HCT116 (cell line): ENCODE data around the gene RTF1. TPM values are rescaled to one million over a fixed set of nuclear protein-coding genes. Genes with fewer than 3 reads are reported as not detected.

Experiments used
- ATAC-seq: fragments of 200-7000 bp; cut with Tn5 transposase; 2 replicates; pipeline ENCODE4 v1.9.1; 2020; ENCODE audit warnings: mild to moderate bottlenecking, moderate library complexity
- BruUV-seq: library from RNA; stranded (reverse); fragments of 400-500 nt; replicated peaks from 2 replicates; lab custom pipeline; 2021; lab: Mats Ljungman, UMichigan
- CTCF ChIA-PET: fragments of 300-600 bp; sonication (Branson Sonifier 250); formaldehyde crosslinking; loops from one replicate; lab custom pipeline; 2021; ENCODE audit warnings: antibody characterized with exemption; lab: Charles Lee
- POLR2A ChIA-PET: fragments of 300-600, 350-600 bp; sonication (Branson Sonifier 250); formaldehyde crosslinking; loops from one replicate; lab custom pipeline; 2021; ENCODE audit warnings: antibody characterized with exemption; lab: Charles Lee
- RAD21 ChIA-PET, 2 experiments: fragments of 300-600 bp; sonication (Branson Sonifier 250); formaldehyde crosslinking; loops; one replicate each; lab custom pipeline; 2023; ENCODE audit warnings: low total read pairs in 2 of 2; ENCODE audit not compliant: uncharacterized antibody in 2 of 2, unreplicated experiment in 2 of 2, low non-redundant PET in 1 of 2; lab: Charles Lee
- DNase-seq: peaks from one replicate; pipeline ENCODE4 v3.0.0-alpha.2; 2010; ENCODE audit warnings: low read depth, low spot score
- H2AFZ ChIP-seq: fragments of 200-600 bp; shearing (Covaris generic), sonication (generic); 2 replicates; pipeline ENCODE4 v1.6.1; 2017; ENCODE audit warnings: low read depth, mixed run types, mixed read lengths, antibody characterized with exemption, low read length; ENCODE audit not compliant: poor library complexity, severe bottlenecking
- H3K27ac ChIP-seq: 2 replicates; pipeline ENCODE4 v1.5.1; 2012; ENCODE audit warnings: low read depth, low read length
- H3K27me3 ChIP-seq: fragments of 200-600 bp; sonication (generic); 2 replicates; pipeline ENCODE4 v1.6.1; 2016; ENCODE audit warnings: mixed run types, low read length, mixed read lengths; ENCODE audit not compliant: insufficient read depth
- H3K36me3 ChIP-seq, 2 experiments: fragments of 200-500 bp in 1 of 2; fragments of 200-600 bp in 1 of 2; sonication (Bioruptor generic) in 1 of 2; sonication (generic) in 1 of 2; 2 replicates each; pipeline versions ENCODE4 v1.5.1 to v1.6.1; 2014 to 2016; ENCODE audit warnings: low read length in 2 of 2, inconsistent platforms in 1 of 2, mixed read lengths in 1 of 2, mixed run types in 1 of 2; ENCODE audit not compliant: insufficient read depth in 2 of 2, control insufficient read depth in 1 of 2
- H3K4me1 ChIP-seq, 2 experiments: fragments of 200-600 bp in 1 of 2; sonication (generic) in 1 of 2; 2 replicates each; pipeline versions ENCODE4 v1.5.1 to v1.6.1; 2012 to 2017; ENCODE audit warnings: low read length in 2 of 2, inconsistent platforms in 1 of 2, mild to moderate bottlenecking in 1 of 2, mixed read lengths in 1 of 2, mixed run types in 1 of 2, moderate library complexity in 1 of 2; ENCODE audit not compliant: insufficient read depth in 2 of 2, control insufficient read depth in 1 of 2
- H3K4me2 ChIP-seq: fragments of 200-600 bp; sonication (generic); 2 replicates; pipeline ENCODE4 v1.6.1; 2017; ENCODE audit warnings: mixed run types, low read length, mixed read lengths
- H3K4me3 ChIP-seq, 2 experiments: fragments of 200-600 bp in 1 of 2; sonication (generic) in 1 of 2; replicated peaks in 1 of 2; 2 replicates each; pipeline ENCODE4 v1.5.1; 2011 to 2016; ENCODE audit warnings: low read length in 2 of 2, control low read depth in 1 of 2, low read depth in 1 of 2, mild to moderate bottlenecking in 1 of 2, mixed read lengths in 1 of 2, mixed run types in 1 of 2
- H3K79me2 ChIP-seq: fragments of 200-600 bp; sonication (generic); 2 replicates; pipeline ENCODE4 v1.6.1; 2017; ENCODE audit warnings: mild to moderate bottlenecking, mixed run types, low read length, moderate library complexity, mixed read lengths; ENCODE audit not compliant: insufficient read depth
- H3K9ac ChIP-seq: fragments of 200-600 bp; sonication (generic); 2 replicates; pipeline ENCODE4 v1.6.1; 2016; ENCODE audit warnings: low read length, mixed read lengths
- H3K9me2 ChIP-seq: fragments of 200-600 bp; sonication (generic), shearing (Covaris generic); 2 replicates; pipeline ENCODE4 v1.6.1; 2017; ENCODE audit warnings: mixed run types, mild to moderate bottlenecking, moderate library complexity; ENCODE audit not compliant: insufficient read depth
- H3K9me3 ChIP-seq, 2 experiments: fragments of 200-500 bp in 1 of 2; fragments of 200-600 bp in 1 of 2; sonication (Bioruptor generic) in 1 of 2; sonication (generic) in 1 of 2; 2 replicates each; pipeline ENCODE4 v1.6.1; 2014 to 2017; ENCODE audit warnings: low read length in 2 of 2, mixed read lengths in 2 of 2, inconsistent platforms in 1 of 2, low read depth in 1 of 2, mild to moderate bottlenecking in 1 of 2, mixed run types in 1 of 2, moderate library complexity in 1 of 2; ENCODE audit not compliant: control insufficient read depth in 1 of 2, insufficient read depth in 1 of 2
- H4K20me1 ChIP-seq: fragments of 200-600 bp; sonication (generic), shearing (Covaris generic); 2 replicates; pipeline ENCODE4 v1.6.1; 2017; ENCODE audit warnings: mixed run types, mild to moderate bottlenecking, moderate library complexity; ENCODE audit not compliant: insufficient read depth
- ATF3 ChIP-seq: IDR thresholded peaks from 2 replicates; pipeline ENCODE4 v1.6.1; 2012
- CEBPB ChIP-seq: IDR thresholded peaks from 2 replicates; pipeline ENCODE4 v1.6.1; 2012; ENCODE audit warnings: low read depth
- JUND ChIP-seq: IDR thresholded peaks from 2 replicates; pipeline ENCODE4 v1.6.1; 2012
- MAX ChIP-seq: IDR thresholded peaks from 2 replicates; pipeline ENCODE4 v1.6.1; 2012
- POLR2A ChIP-seq: IDR thresholded peaks from 2 replicates; pipeline ENCODE4 v1.7.0; 2011; ENCODE audit warnings: borderline replicate concordance; ENCODE audit not compliant: insufficient read depth, insufficient read length; ENCODE audit errors: extremely low read depth
- POLR2AphosphoS5 ChIP-seq: IDR thresholded peaks from 2 replicates; pipeline ENCODE4 v1.6.1; 2011; ENCODE audit warnings: mild to moderate bottlenecking, low read depth, low read length, moderate library complexity
- REST ChIP-seq: IDR thresholded peaks from 2 replicates; pipeline ENCODE4 v1.6.1; 2012; ENCODE audit warnings: low read depth
- SRF ChIP-seq: IDR thresholded peaks from 2 replicates; pipeline ENCODE4 v1.6.1; 2012; ENCODE audit warnings: low read depth
- TCF7L2 ChIP-seq: IDR thresholded peaks from 2 replicates; pipeline ENCODE4 v1.7.0; 2011; ENCODE audit warnings: borderline replicate concordance, inconsistent platforms; ENCODE audit not compliant: insufficient read depth, insufficient read length; ENCODE audit errors: extremely low read depth
- ZFX ChIP-seq: fragments of 450-650 bp; IDR thresholded peaks from 2 replicates; pipeline ENCODE4 v1.6.1; 2017
- intact Hi-C: fragments of 100-400 bp; cut with micrococcal nuclease; formaldehyde crosslinking; loops from 2 replicates; pipeline ENCODE4 v1.10.0; 2022
- total RNA-seq: library from RNA; stranded (reverse); gene quantifications from one replicate; pipeline ENCODE4 v1.2.1, GENCODE V29; 2021; ENCODE audit not compliant: unreplicated experiment

The RTF1 gene
- total RNA-seq, 1 experiment from 2014 or later = 27.5 TPM

GRCh38 chr15:41462084-41462795, 45.3 kb downstream of the RTF1 start:
- peaks cover 6% of the 10 kb centered on the region; the same call in 1 of the 2 replicates for H3K79me2 ChIP-seq
- H3K27me3 ChIP-seq = no peaks in the 10 kb centered on the region
- DNase-seq (no peak), ATAC-seq (no peak)
- no peak overlapping the region for H2AFZ ChIP-seq
- no peak overlapping the region for H3K9ac ChIP-seq
- no peaks in the 10 kb centered on the region for H3K9me3 ChIP-seq
- BruUV-seq = no TSS peak
- no peaks in the 10 kb centered on the region for H3K4me1 ChIP-seq
- no peak overlapping the region for H3K4me2 ChIP-seq
- intact Hi-C loops = no loop called here
- ChIA-PET POLR2A (no interaction called here), CTCF (no interaction called here), RAD21 (no interaction called here)
- TF ChIP-seq CEBPB = no peak
- no peaks in the 10 kb centered on the region for H4K20me1 ChIP-seq
- no peaks in the 10 kb centered on the region for H3K9me2 ChIP-seq
- H3K27ac ChIP-seq = no peak overlapping the region
- peaks cover 9 to 25% of the 10 kb centered on the region in 2 experiments for H3K36me3 ChIP-seq
- no peak overlapping the region for H3K4me3 ChIP-seq

- no TSS peak for BruUV-seq
- no peaks in the 10 kb centered on the region for H4K20me1 ChIP-seq
- no peaks in the 10 kb centered on the region for H3K9me2 ChIP-seq
- ATAC-seq (no peak), DNase-seq (no peak)
- ChIA-PET POLR2A (interaction anchor here (1.2 kb wide), 1 partner anchor 10 kb away, joined by 5 read pairs; no protein-coding TSS in a partner anchor), RAD21 (interaction anchor here (1.0 to 1.6 kb wide), 6 partner anchors 43 to 346 kb away, joined by 3 to 6 read pairs (median 3); no protein-coding TSS in a partner anchor), CTCF (interaction anchor here (0.8 to 2.7 kb wide), 23 partner anchors 9 to 534 kb away, joined by 3 to 28 read pairs (median 4); partner anchors contain the start of genes EHD4, LTK, MAPKBP1 and RPAP1)
- peaks cover 6 to 18% of the 10 kb centered on the region in 2 experiments; a peak in 3 of 4 replicates for H3K36me3 ChIP-seq
- H3K4me1 ChIP-seq = no peaks in the 10 kb centered on the region
- no peak overlapping the region for H3K9ac ChIP-seq
- intact Hi-C loops = loop anchor here (1.0 to 5.0 kb wide), 3 partner anchors 42 to 437 kb away; no protein-coding TSS in a partner anchor
- H3K27ac ChIP-seq = no peak overlapping the region
- peaks cover 10% of the 10 kb centered on the region; the same call in 1 of the 2 replicates for H3K79me2 ChIP-seq
- H3K4me3 ChIP-seq = no peak overlapping the region
- H3K9me3 ChIP-seq = no peaks in the 10 kb centered on the region
- no peaks in the 10 kb centered on the region for H3K27me3 ChIP-seq
- no peak overlapping the region for H3K4me2 ChIP-seq
- H2AFZ ChIP-seq = no peak overlapping the region
- no peak for TF ChIP-seq ATF3
- no peak for TF ChIP-seq POLR2A
- no peak for TF ChIP-seq SRF
- no peak for TF ChIP-seq TCF7L2
- no peak for TF ChIP-seq REST
- TF ChIP-seq POLR2AphosphoS5 = no peak
- TF ChIP-seq ZFX = no peak
- no peak for TF ChIP-seq JUND
- TF ChIP-seq MAX = no peak
- TF ChIP-seq, all 23 proteins: peak for 0
Observed at GRCh38 chr15:41464889-41465580, 48.1 kb downstream of the RTF1 start.
